ENCODE measurements around the gene TTC24.
"Not testable (repeated sequence)": the region's sequence is repeated elsewhere in the genome, so short reads cannot be mapped to it uniquely, and the experiment has no call there.

Gene TTC24

DNA sequence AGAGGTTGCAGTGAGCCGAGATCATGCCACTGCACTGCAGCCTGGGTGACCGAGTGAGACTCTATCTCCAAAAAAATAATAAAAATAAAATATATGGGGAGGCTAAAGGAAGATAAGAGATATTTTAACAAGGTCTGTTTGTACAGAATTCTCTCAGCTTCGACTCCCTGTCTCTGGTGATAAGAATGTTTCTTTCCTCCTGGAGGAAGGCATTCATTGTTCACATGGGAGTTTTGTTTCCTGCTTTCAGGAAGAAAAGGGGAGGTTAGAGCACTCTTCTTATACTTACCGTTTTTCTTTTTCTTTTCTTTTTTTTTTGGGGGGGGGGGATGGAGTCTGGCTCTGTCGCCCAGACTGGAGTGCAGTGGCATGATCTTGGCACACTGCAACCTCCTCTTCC lies 10.0 kb downstream of the TTC24 start:
- DNase-seq, result no peak

DNA sequence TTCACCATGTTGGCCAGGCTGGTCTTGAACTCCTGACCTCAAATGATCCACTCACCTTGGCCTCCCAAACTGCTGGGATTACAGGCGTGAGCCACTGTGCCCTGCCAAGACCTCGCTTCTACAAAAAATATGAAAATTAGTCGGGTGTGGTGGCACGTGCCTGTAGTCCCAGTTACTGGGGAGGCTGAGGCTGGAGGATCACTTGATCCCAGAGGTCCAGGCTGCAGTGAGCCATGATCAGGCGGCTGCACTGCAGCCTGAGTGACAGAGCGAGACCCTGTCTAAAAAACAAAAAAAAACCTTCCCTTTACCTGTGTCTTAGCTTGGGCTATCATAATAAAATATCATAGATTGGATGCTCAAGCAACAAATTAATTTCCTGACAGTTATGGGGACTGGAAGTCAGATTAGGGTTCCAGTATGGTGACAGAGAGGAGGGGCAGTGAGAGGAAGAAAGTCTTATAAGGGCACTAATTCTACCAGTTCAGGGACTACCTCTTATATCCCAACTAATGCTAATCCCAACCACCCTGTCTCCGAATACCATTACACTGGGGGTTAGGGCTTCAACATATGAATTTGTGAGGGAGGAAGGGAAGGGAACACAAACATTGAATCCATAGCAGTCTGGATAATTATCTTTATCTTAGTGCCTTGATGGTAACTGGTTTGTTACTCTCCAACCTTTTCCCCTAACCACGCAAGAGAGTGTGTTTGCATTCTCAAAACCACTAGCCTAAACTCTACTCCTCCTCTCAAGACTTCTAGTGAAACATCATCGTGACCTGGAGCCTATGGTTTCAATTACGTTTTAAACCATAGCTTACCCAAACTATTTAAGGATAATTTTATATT lies 11.0 kb downstream of the TTC24 start:
- no peak for DNase-seq

DNA sequence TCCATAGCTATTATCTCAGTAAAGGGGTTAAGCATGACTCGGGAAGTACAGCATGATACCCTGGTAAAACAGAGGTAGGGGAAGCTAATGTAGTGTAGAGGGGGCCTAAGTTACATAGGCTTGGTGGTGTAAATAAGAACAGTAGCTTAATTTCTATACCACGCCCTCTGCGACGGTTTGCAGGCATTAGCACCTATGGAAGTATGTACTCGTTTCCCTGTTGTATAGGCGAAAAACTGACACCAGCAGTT lies 11.6 kb downstream of the TTC24 start:
- DNase-seq, result no peak

GRCh38 chr1:156591432-156592157 lies 12.1 kb downstream of the TTC24 start, which contains the start of gene NAXE:
TSS of gene NAXE (plus strand) at chr1:156591776. CDS start at chr1:156591805, 29 bp downstream.
- DNase-seq, result peak; percentile 62

GRCh38 chr1:156592158-156592909 lies 12.8 kb downstream of the TTC24 start:
- DNase-seq, result no peak

- no peak for DNase-seq
These were observed 13.6 kb downstream of the TTC24 start for GRCh38 chr1:156592910-156593660.

DNA sequence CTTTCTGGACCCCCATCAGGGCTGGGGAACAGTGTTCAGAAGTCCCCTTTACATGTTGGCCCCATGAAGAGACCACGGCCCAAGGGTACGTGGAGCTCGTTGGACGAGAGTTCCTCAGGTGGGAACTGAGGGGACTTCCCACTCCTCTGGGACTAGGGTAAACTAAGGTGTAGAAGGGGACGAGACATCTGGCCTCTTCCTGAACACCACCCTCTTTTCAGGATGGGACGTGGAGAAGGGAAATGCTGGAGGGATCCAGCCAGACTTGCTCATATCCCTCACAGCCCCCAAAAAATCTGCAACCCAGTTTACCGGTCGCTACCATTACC lies 14.1 kb downstream of the TTC24 start:
- DNase-seq, result no peak

DNA sequence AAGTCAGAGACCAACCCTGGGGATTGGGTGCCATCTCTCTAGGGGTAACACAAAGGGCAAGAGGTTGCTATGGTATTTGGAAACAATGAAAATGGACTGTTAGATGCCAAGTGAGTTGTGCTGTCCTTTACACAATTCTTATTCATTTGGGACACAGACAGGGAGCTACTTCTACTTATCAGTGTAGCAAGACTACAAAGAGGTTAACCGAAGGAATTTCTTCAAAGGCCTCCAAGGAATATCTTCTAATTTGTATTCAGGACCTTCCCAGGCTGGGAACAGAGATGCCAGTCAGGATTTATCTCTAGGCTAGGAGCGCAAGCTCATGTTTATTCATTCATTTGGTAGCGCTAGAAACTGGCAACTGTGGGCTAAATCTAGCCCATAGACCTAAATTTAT lies 14.7 kb downstream of the TTC24 start:
- DNase-seq, result no peak

GRCh38 chr1:156595016-156595415 lies 15.5 kb downstream of the TTC24 start:
- no peak for DNase-seq

GRCh38 chr1:156596426-156596825 lies 16.9 kb downstream of the TTC24 start:
- DNase-seq, result no peak

DNA sequence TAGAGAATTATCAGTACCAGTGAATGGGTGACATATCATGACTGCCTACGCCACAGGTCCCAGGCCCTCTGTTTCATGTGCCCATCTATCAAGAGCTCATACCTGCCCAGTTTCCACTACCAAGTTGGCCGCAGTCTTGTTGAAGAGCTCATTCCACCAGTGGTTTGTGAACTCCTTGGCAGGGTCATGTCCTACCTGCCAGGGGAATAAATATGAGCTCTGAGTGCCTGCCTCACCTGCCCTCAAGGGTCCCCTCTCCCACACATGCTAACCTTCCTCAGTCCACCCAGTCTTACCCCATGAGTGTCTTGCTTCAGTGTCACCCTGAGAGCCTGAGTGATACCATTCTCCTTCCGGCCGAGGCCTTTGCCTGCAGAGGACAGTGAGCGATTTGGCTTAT lies 18.6 kb downstream of the TTC24 start:
- no peak for DNase-seq

DNA sequence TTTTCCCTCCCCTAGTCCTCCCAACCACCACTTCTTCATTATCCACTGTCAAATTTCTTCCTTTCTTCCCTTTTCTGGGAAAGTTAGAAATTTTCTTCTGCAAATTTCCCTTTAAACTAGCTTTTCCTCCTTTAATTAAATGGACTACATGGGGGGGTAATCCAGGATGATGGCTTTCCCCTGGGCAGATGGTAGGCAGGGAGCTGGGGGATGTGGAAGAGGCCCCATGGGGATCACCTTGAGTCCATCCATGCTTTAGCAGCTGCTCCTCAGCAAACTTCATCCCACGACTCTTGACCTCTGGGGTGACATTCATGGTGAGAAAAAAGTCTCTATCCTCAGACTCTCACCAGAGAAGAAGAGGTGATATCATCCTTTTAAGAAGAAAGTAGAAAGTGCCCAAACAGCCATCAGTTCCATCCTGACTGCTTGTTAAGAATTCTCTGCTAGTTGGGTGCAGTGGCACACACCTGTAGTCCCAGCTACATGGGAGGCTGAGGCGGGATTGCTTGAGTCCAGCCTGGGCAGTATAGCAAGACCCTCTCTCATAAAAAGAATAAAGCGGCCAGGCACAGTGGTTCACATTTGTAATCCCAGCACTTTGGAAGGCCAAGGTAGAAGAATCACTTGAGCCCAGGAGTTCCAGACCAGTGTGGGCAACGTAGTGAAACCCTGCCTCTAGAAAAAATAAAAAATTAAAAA lies 19.4 kb downstream of the TTC24 start:
- DNase-seq, result no peak

DNA sequence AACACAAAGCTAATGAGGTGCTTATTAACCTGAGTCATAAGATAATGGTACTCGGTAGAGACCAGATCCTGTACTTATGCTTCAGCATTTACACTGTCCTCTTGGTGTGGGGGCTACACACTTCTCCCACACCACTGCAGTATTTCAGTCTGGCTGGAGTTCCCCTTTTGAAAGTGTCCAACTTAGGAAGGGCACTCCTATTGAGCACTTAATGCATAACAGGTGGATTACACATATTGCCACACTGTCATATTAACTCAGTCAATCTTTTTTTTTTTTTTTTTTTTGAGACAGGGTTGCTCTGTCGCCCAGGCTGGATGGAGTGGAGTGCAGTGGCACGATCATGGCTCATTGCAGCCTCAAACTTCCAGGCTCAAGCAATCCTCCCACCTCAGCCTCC lies 20.3 kb downstream of the TTC24 start:
- no peak for DNase-seq

DNA sequence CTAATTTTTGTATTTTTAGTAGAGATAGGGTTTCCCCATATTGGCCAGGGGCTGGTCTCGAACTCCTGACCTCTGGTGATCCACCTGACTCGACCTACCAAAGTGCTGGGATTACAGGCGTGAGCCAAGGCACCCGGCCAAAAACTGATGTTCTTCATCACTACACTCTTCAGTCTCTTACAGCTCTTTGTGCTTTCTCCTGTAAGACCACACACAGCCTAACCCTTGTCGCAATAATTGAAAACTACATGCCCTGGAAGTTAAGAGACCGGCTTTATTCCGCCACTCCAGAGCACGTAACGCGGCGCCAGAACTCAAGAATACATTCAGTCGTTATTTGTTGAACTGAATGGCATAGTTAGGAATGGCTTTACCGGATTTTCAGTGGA lies 21.2 kb downstream of the TTC24 start:
- no peak for DNase-seq

- peak; percentile 67 for DNase-seq
These were observed 21.8 kb downstream of the TTC24 start, which contains the start of gene GPATCH4 for GRCh38 chr1:156601122-156601830. TSS of gene GPATCH4 (minus strand) at chr1:156601479.

- no peak for DNase-seq
These were observed 22.4 kb downstream of the TTC24 start for GRCh38 chr1:156601892-156602291.

GRCh38 chr1:156602557-156602993 lies 23.1 kb downstream of the TTC24 start:
- no peak for DNase-seq

DNA sequence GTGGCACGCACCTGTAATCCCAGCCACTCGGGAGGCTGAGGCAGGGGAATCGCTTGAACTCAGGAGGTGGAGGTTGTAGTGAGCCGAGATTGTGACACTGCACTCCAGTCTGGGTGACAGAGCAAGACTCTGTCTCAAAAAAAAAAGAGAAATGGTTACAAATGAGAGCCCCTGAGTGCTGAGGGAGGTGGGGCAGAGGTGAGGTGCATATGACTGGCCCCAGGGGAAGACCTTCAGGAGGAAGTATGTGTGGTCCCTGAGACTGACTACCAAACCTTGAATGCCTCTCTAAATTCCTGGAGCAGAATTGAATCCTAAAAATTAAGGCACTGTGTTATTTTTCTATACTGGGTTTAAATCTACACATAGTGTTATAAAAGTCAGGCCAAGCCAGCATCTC lies 27.8 kb downstream of the TTC24 start:
- not testable (repeated sequence) for DNase-seq

GRCh38 chr1:156608036-156608674 lies 28.6 kb downstream of the TTC24 start:
- DNase-seq, result peak; percentile 50

- peak; percentile 40 for DNase-seq
These were observed 29.5 kb downstream of the TTC24 start for GRCh38 chr1:156608981-156609380.

- DNase-seq, result not testable (repeated sequence)
These were observed 30.5 kb downstream of the TTC24 start for GRCh38 chr1:156610072-156610471.
